Anterior cingulate cortex (tissue), 58 donors: ENCODE data around the gene SEMA3A.
A peak's percentile ranks its signal among the peaks of the same experiment; 100 is the strongest.

Source experiments
- DNase-seq, 58 donors: peaks; one replicate each; lab custom pipeline; 2025; lab: John Stamatoyannopoulos, UW

Gene SEMA3A

GRCh38 chr7:84199216-84199615 lies 4.6 kb upstream of the SEMA3A start:
- no peak for DNase-seq

- DNase-seq, result peak in 8 of 58 donors; percentile 1 to 48 (median 4)
Measured at GRCh38 chr7:84196084-84196503, 1.5 kb upstream of the SEMA3A start.

GRCh38 chr7:84195295-84196060 lies 889 bp upstream of the SEMA3A start:
- no peak for DNase-seq

- no peak for DNase-seq
Measured at GRCh38 chr7:84193747-84194146, 842 bp downstream of the SEMA3A start.

- DNase-seq, result no peak
Measured at GRCh38 chr7:84191842-84192241, 2.7 kb downstream of the SEMA3A start.

GRCh38 chr7:84191261-84191660 lies 3.3 kb downstream of the SEMA3A start:
- DNase-seq, result no peak

- no peak for DNase-seq
Measured at GRCh38 chr7:84190016-84190705, 4.4 kb downstream of the SEMA3A start.

GRCh38 chr7:84188786-84189405 lies 5.7 kb downstream of the SEMA3A start:
- no peak for DNase-seq

GRCh38 chr7:84187813-84188510 lies 6.6 kb downstream of the SEMA3A start:
- DNase-seq, result no peak

GRCh38 chr7:84187087-84187805 lies 7.3 kb downstream of the SEMA3A start:
- no peak for DNase-seq

- no peak for DNase-seq
Measured at GRCh38 chr7:84183741-84184140, 10.8 kb downstream of the SEMA3A start.

GRCh38 chr7:84182301-84182700 lies 12.3 kb downstream of the SEMA3A start:
- DNase-seq, result no peak

- no peak for DNase-seq
Measured at GRCh38 chr7:84181628-84182027, 13.0 kb downstream of the SEMA3A start.

- no peak for DNase-seq
Measured at GRCh38 chr7:84177758-84178412, 16.7 kb downstream of the SEMA3A start.

GRCh38 chr7:84176716-84177115 lies 17.9 kb downstream of the SEMA3A start:
- no peak for DNase-seq

- no peak for DNase-seq
Measured at GRCh38 chr7:84175461-84175860, 19.1 kb downstream of the SEMA3A start.

- DNase-seq, result no peak
Measured at GRCh38 chr7:84170646-84171045, 23.9 kb downstream of the SEMA3A start.

GRCh38 chr7:84162584-84162983 lies 32.0 kb downstream of the SEMA3A start:
- DNase-seq, result no peak

GRCh38 chr7:84162125-84162524 lies 32.5 kb downstream of the SEMA3A start:
- DNase-seq, result no peak

- DNase-seq, result peak in 2 of 58 donors; percentile 24 to 43
Measured at GRCh38 chr7:84161398-84161797, 33.2 kb downstream of the SEMA3A start.
